ENCODE results near the gene ANKMY2. TPM values are rescaled to one million over a fixed set of nuclear protein-coding genes. Genes with fewer than 3 reads are reported as not detected.
A peak's percentile ranks its signal among the peaks of the same experiment; 100 is the strongest.

Gene ANKMY2
- polyA plus RNA-seq, 3 donors: 4.8 to 7.5 (median 7.0) TPM

- DNase-seq: no peak
- Mint-ChIP-seq H3K4me1 (peaks cover 48% of the 10 kb centered on the region), H3K27me3 (ENCODE audit: low read depth in 3 of 3) (no peaks in the 10 kb centered on the region), H3K4me3 (peak overlapping the region; percentile 100), H3K36me3 (peaks cover 2 to 3% of the 10 kb centered on the region in 2 donors), H3K9me3 (no peaks in the 10 kb centered on the region), H3K27ac (peak overlapping the region in 6 of 7 donors; percentile 32 to 98 (median 94))
- Histone ChIP-seq H3K9me3 (replicated peaks in 1 of 2; ENCODE audit: control insufficient read depth in 1 of 2, insufficient read depth in 1 of 2, low read length in 2 of 2) (no peaks in the 10 kb centered on the region), H3K4me2 (replicated peaks; ENCODE audit: extremely low read depth, low read length, poor library complexity, severe bottlenecking) (peak overlapping the region; percentile 99), H3K4me3 (replicated peaks in 1 of 3; ENCODE audit: low read depth in 2 of 3, low read length in 3 of 3) (peak overlapping the region; percentile 73 to 96 (median 85)), H2AFZ (ENCODE audit: insufficient read depth, low read depth, low read length, poor library complexity, severe bottlenecking) (peak overlapping the region; percentile 97), H3K9ac (ENCODE audit: insufficient read depth, low read length, poor library complexity, severe bottlenecking) (peak overlapping the region; percentile 75), H3K36me3 (replicated peaks in 1 of 2; ENCODE audit: control insufficient read depth in 1 of 2, insufficient read depth in 2 of 2, low read length in 2 of 2) (no peaks in the 10 kb centered on the region), H3K27ac (ENCODE audit: low read depth in 1 of 2, low read length in 2 of 2) (peak overlapping the region; percentile 66 to 93), H3K27me3 (ENCODE audit: control insufficient read depth in 2 of 2, insufficient read depth in 2 of 2, low read length in 2 of 2) (no peaks in the 10 kb centered on the region), H3K4me1 (ENCODE audit: control insufficient read depth in 1 of 2, insufficient read depth in 2 of 2, low read length in 2 of 2) (peaks cover 28 to 38% of the 10 kb centered on the region in 2 donors), H3K79me2 (ENCODE audit: insufficient read depth, low read length) (peaks cover 79% of the 10 kb centered on the region), H4K20me1 (ENCODE audit: insufficient read depth, low read length) (peaks cover 35% of the 10 kb centered on the region)
- WGBS (ENCODE audit: insufficient coverage): 0% methylated on average over 10 of the region's 29 CpGs
- intact Hi-C loops (cut with micrococcal nuclease): loop anchor here in 1 of 2 donors (2.0 kb wide), 1 partner anchor 16 kb away; no protein-coding TSS in a partner anchor
- no peak for TF ChIP-seq CTCF (IDR thresholded peaks at IDR 0.05)
Observed at GRCh38 chr7:16646472-16647072, 1.0 kb upstream of the ANKMY2 start.

GRCh38 chr7:16644636-16645592 lies 640 bp downstream of the ANKMY2 start:
- H3K27me3 Mint-ChIP-seq (ENCODE audit: low read depth in 3 of 3): no peaks in the 10 kb centered on the region
- Histone ChIP-seq H3K27me3 (ENCODE audit: control insufficient read depth in 2 of 2, insufficient read depth in 2 of 2, low read length in 2 of 2) (no peaks in the 10 kb centered on the region), H3K9me3 (replicated peaks in 1 of 2; ENCODE audit: control insufficient read depth in 1 of 2, insufficient read depth in 1 of 2, low read length in 2 of 2) (no peaks in the 10 kb centered on the region), H3K36me3 (replicated peaks in 1 of 2; ENCODE audit: control insufficient read depth in 1 of 2, insufficient read depth in 2 of 2, low read length in 2 of 2) (no peaks in the 10 kb centered on the region), H3K4me3 (replicated peaks in 1 of 3; ENCODE audit: low read depth in 2 of 3, low read length in 3 of 3) (peak overlapping the region; percentile 75 to 96 (median 86)), H3K79me2 (ENCODE audit: insufficient read depth, low read length) (peaks cover 74% of the 10 kb centered on the region), H2AFZ (ENCODE audit: insufficient read depth, low read depth, low read length, poor library complexity, severe bottlenecking) (peak overlapping the region; percentile 97), H3K9ac (ENCODE audit: insufficient read depth, low read length, poor library complexity, severe bottlenecking) (peak overlapping the region; percentile 75), H3K4me2 (replicated peaks; ENCODE audit: extremely low read depth, low read length, poor library complexity, severe bottlenecking) (peak overlapping the region; percentile 99), H3K27ac (ENCODE audit: low read depth in 1 of 2, low read length in 2 of 2) (peak overlapping the region; percentile 66 to 93), H4K20me1 (ENCODE audit: insufficient read depth, low read length) (peaks cover 25% of the 10 kb centered on the region), H3K4me1 (ENCODE audit: control insufficient read depth in 1 of 2, insufficient read depth in 2 of 2, low read length in 2 of 2) (peaks cover 28 to 38% of the 10 kb centered on the region in 2 donors)
- peak in 2 of 3 donors; percentile 31 to 34 for DNase-seq
- intact Hi-C loops (cut with micrococcal nuclease): no loop called here
- WGBS (ENCODE audit: insufficient coverage): 0% methylated on average over 46 of the region's 57 CpGs
- peak overlapping the region; percentile 91 to 99 (median 98) for H3K27ac Mint-ChIP-seq
- H3K4me3 Mint-ChIP-seq: peak overlapping the region; percentile 100
- no peaks in the 10 kb centered on the region for H3K9me3 Mint-ChIP-seq
- no peak for TF ChIP-seq CTCF (IDR thresholded peaks at IDR 0.05)
- peaks cover 0 to 8% of the 10 kb centered on the region in 2 donors for H3K36me3 Mint-ChIP-seq
- peaks cover 42% of the 10 kb centered on the region for H3K4me1 Mint-ChIP-seq
